Coronary artery (tissue), 2 donors: ENCODE measurements around the gene DPF3.

Experiments used
- DNase-seq: peaks from one replicate; pipeline ENCODE4 v3.0.0-alpha.2; 2017; ENCODE audit warnings: low spot score
- H3K27ac ChIP-seq, 2 donors: fragments of 200-600 bp; sonication (generic); one replicate each; pipeline ENCODE4 v1.5.1; 2016 to 2019
- H3K4me3 ChIP-seq: fragments of 200-600 bp; sonication (generic); 2 replicates; pipeline ENCODE4 v1.5.1; 2016; ENCODE audit warnings: mild to moderate bottlenecking, moderate library complexity
- TF ChIP-seq, protein P1 (sequence below): fragments of 200-600 bp; sonication (generic); IDR thresholded peaks from one replicate; pipeline ENCODE4 v1.5.1; 2019; ENCODE audit warnings: antibody characterized with exemption

Gene DPF3

DNA sequence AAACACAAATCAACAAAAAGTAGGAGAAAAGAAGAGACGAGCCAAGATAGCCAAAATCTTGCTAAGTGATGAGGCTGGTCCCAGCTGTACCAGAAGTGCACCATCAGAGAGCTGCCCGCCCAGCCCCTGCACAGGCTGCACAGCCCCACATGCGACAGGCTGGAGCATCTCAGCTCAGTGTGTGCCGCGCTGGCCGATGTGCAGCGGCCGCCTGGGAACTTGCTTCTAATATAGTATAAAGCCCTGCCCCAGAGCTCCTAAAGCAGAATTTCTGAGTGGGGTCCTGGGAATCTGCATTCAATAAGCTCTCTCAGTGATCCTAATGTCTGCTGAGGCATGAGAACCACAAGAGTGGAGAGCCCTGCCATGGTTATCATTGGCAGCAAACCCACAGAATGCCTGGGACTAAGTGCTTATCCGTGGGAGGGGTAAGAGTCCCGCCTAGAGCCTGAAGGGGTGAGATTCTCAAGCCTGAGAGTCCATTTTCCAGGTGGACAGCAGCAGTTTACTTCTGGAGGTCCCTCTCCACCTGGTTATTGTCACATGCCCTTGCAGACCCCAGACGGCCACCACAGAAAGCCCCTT, 171.6 kb downstream of the DPF3 start:
- TF ChIP-seq, protein P1, sequence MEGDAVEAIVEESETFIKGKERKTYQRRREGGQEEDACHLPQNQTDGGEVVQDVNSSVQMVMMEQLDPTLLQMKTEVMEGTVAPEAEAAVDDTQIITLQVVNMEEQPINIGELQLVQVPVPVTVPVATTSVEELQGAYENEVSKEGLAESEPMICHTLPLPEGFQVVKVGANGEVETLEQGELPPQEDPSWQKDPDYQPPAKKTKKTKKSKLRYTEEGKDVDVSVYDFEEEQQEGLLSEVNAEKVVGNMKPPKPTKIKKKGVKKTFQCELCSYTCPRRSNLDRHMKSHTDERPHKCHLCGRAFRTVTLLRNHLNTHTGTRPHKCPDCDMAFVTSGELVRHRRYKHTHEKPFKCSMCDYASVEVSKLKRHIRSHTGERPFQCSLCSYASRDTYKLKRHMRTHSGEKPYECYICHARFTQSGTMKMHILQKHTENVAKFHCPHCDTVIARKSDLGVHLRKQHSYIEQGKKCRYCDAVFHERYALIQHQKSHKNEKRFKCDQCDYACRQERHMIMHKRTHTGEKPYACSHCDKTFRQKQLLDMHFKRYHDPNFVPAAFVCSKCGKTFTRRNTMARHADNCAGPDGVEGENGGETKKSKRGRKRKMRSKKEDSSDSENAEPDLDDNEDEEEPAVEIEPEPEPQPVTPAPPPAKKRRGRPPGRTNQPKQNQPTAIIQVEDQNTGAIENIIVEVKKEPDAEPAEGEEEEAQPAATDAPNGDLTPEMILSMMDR, result no peak
- no peak overlapping the region for H3K4me3 ChIP-seq
- DNase-seq, result no peak
- H3K27ac ChIP-seq, result no peak overlapping the region

DNA sequence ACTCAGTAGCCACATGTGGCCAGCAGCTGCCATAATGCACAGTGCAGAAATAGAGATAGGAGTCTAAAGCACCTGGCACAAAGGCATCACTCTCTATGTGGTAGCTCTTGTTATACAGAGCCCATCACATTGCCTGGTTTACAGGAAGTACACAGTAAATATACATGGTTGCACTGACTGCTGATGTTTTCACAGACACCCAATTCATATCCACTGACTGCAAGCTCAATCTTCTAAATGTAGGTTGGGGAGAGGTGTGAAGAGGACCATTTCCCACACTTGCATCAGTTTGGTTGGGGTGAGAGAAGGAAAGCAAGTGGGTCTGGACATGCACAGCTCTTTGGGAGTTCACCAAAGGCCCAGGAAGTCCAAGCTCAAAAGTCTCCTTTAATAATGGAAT, 172.8 kb downstream of the DPF3 start:
- DNase-seq, result no peak
- H3K4me3 ChIP-seq, result no peak overlapping the region
- TF ChIP-seq, protein P1, result no peak
- no peak overlapping the region for H3K27ac ChIP-seq

GRCh38 chr14:72717220-72717619, 176.7 kb downstream of the DPF3 start:
- no peak overlapping the region for H3K27ac ChIP-seq
- TF ChIP-seq, protein P1, result no peak
- no peak for DNase-seq
- H3K4me3 ChIP-seq, result no peak overlapping the region

- Histone ChIP-seq H3K27ac (no peak overlapping the region), H3K4me3 (no peak overlapping the region)
- TF ChIP-seq, protein P1, result no peak
- no peak for DNase-seq
Observed at GRCh38 chr14:72716476-72716875, 177.4 kb downstream of the DPF3 start.

DNA sequence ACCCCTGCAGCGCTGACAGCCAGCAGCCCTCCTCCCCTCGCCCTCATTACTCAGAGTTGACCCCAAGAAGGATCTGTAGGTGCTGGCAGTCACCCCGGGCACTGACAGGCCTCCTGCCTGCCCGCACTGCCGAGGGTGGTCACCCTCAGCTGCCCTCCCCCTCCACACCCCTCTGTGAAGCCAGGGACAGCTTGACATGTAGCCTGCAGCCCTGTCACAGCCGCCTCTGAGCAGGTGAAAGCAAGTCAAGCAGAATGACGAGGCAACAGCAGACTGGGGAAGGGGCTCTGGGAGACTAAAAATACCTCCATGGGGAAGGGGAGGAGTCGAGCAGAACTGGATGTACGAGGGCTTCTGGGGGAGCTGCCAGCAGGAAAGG, 178.1 kb downstream of the DPF3 start:
- TF ChIP-seq, protein P1, result no peak
- H3K4me3 ChIP-seq, result no peak overlapping the region
- DNase-seq, result no peak
- H3K27ac ChIP-seq, result peak overlapping the region; percentile 66 to 81

DNA sequence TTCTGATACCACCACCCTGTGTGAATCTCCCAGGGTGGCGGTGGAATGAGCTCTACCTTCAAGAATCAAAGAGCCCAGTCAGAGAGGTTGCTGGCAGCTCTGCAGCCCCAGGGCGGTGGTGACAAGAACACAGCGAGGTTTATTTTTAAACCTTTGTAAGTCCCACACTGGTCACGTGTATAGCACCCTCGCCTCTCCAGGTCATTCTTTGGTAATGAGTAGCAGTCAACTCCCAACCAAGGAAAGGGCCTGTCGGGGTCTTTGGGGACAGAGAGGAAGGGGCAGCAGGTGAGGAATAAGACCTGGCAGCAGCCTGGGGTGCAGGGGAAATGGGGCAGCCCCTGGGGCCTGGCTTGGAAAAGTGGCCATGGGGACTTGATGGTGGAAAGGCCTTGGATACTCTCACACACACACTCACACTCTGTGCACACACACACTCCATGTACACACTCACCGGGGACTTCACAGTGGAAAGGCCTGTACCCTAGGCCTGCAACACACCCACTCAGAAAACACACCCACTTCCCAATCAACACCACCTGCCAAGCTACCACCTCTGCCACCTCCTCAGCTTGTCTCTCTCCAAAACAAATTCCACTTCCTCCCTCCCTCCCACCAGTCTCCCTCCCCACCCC, 178.6 kb downstream of the DPF3 start:
- DNase-seq, result no peak
- peak overlapping the region; percentile 66 to 81 for H3K27ac ChIP-seq
- TF ChIP-seq, protein P1, result no peak
- H3K4me3 ChIP-seq, result no peak overlapping the region

- TF ChIP-seq, protein P1, result no peak
- peak overlapping the region; percentile 66 to 81 for H3K27ac ChIP-seq
- DNase-seq, result no peak
- no peak overlapping the region for H3K4me3 ChIP-seq
Observed at GRCh38 chr14:72714871-72715214, 179.1 kb downstream of the DPF3 start.
